SK-N-MC (cell line): Measurements from ENCODE around the gene SMARCD3.

Experiments used
- EZH2 ChIP-seq: fragments of 200-600 bp; sonication (generic); IDR thresholded peaks from one replicate; pipeline ENCODE4 v1.6.1; 2017; ENCODE audit warnings: antibody characterized with exemption
- POLR2AphosphoS5 ChIP-seq: IDR thresholded peaks from 2 replicates; pipeline ENCODE4 v1.6.1; 2012; ENCODE audit warnings: mild to moderate bottlenecking, low read depth, low read length, borderline replicate concordance

DNA sequence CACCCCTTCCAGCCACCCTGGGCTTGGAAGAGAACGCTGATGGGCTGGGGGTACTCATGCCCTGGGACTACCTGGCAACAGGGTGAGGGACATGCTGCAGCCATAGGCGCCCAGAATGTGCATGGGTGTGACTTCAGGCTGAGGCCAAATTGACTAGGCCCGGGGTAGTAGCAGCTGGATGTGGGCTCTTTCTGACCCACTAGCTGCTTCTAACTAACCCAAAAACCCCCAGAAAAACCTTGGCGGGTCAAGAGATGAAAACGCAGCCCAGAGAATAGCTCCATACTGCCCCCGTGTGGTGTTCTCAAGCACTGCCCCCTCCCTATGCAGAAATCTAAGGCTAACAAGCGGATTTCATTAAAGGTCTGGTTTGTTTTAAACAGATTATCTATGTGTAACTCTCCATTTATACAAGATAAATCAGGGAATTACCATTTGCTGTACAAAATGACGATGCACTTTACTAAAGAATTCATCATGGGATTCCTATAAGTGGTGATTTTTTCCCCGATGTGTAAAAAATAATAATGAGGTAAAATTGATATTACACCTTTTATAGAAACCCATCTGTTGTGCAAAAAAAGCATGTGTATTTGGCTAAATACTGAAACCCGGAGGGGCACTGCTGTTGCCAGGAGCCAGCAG lies 4.2 kb downstream of the SMARCD3 start:
- TF ChIP-seq EZH2 = no peak
- no peak for TF ChIP-seq POLR2AphosphoS5
